ENCODE results near the gene ZNF282.
A peak's percentile ranks its signal among the peaks of the same experiment; 100 is the strongest.
"Not testable (repeated sequence)": the region's sequence is repeated elsewhere in the genome, so short reads cannot be mapped to it uniquely, and the experiment has no call there.

Gene ZNF282

GRCh38 chr7:149261316-149261828, 66.0 kb downstream of the ZNF282 start:
- no peak for DNase-seq

DNA sequence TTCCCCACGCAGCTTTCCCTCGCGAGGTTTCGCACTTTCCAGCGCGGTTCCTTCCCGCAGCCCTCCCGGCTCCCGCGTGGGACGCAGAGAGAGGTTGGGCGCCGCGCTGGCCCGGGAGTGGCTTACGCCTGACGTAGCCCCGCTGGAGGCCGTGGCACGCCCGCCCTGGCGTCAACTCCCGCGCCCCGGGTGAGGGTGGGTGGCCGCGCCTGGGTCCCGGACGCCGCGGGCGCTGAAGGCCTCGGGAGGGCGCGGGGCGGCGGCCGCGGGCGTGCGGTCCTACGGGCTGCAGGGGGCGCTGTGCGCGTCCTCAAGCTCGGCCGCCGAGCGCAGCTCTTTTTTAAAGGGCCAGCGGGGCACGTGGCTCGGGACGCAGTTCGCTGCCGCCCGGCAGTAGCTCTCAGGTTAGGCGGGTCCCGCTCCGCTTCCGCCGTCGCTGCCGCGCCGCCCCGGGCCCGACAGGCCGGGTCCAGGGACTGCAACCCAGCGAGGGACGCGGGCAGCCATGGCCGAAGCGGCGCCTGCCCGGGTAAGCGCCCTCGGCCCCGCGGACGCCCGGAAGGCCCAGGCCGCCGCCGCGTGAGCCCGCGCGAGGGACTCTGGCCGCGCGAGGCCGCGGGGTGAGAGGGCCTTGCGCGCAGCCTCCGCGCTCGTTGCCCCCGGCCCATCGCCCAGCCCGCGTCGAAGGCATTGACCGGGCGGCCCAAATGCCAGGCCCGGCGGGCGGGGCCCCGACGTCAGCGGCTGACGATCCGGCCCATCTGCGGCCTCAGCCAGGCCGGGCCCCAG, 66.7 kb downstream of the ZNF282 start, which contains the start of gene ZNF783:
Gene ZNF783 (plus strand): TSS at position 368 of the 789 bp plus-strand sequence. CDS start 138 bp downstream, at position 506.
- peak; percentile 83 to 86 for DNase-seq

DNA sequence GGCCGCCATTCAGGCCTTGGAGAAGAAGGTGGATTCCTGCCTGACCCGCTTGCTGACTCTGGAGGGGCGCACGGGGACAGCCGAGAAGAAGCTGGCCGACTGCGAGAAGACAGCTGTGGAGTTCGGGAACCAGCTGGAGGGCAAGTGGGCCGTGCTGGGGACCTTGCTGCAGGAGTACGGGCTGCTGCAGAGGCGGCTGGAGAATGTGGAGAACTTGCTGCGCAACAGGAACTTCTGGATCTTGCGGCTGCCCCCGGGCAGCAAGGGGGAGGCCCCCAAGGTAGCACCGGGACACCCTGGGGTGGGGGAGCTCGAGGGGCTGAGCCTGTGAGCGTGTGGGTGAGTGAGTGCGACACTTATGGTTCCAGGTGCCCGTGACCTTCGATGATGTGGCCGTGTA, 71.1 kb downstream of the ZNF282 start:
- DNase-seq, result no peak

DNA sequence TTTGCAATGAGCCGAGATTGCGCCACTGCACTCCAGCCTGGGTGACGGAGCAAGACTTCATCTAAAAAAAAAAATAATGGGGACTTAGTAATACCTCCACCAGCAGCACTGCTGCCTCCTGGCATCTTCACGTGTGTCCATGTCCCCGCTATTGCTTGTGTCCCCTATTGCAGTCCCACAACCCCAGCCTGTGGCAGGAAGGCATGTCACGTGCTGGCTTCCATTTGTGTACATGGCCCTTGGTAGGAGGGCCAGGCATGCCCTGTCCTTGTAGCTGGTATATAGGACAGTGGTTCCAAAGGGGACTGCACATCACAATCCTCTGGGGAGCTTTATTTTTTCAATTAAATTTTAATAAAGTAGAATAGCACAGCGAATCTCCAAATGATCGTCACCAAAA, 72.4 kb downstream of the ZNF282 start:
- no peak for DNase-seq

DNA sequence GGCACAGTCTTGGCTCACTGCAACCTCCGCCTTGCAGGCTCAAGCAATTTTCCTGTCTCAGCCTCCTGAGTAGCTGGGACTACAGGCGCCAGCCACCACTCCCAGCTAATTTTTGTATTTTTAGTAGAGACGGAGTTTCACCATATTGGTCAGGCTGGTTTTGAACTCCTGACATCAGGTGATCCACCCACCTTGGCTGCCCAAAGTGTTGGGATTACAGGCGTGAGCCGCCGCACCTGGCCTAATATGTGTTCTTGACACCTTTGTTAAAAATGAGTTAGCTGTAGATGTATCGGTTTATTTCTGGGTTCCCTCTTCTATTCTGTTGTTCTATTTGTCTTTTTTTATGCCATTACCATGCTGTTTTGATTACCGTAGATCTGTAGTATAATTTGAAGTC, 79.1 kb downstream of the ZNF282 start:
- not testable (repeated sequence) for DNase-seq

All from inflammatory macrophage treated with lipopolysaccharide for 1 hour (primary cell).